T-helper 1 cell treated with Interleukin-12 subunit alpha and Interleukin-12 subunit beta and Interleukin-4 antibody, amounts not matched to agents 30 μg/mL and 1 μg/mL, for 36 hours (primary cell): Measurements from ENCODE around the gene NKAIN2.
"Not testable (repeated sequence)": the region's sequence is repeated elsewhere in the genome, so short reads cannot be mapped to it uniquely, and the experiment has no call there.

ENCODE experiments used
- H3K27ac Mint-ChIP-seq: one replicate; pipeline ENCODE4 v1.8.0; 2021; ENCODE audit warnings: mild to moderate bottlenecking, mixed read lengths
- H3K27me3 Mint-ChIP-seq: one replicate; pipeline ENCODE4 v1.8.0; 2021; ENCODE audit warnings: low read depth, mixed read lengths
- H3K36me3 Mint-ChIP-seq: one replicate; pipeline ENCODE4 v1.8.0; 2021; ENCODE audit warnings: low read depth, mixed read lengths
- H3K4me1 Mint-ChIP-seq: one replicate; pipeline ENCODE4 v1.8.0; 2021; ENCODE audit warnings: low read depth, mixed read lengths
- H3K4me3 Mint-ChIP-seq: one replicate; pipeline ENCODE4 v1.8.0; 2021; ENCODE audit warnings: mild to moderate bottlenecking, moderate library complexity, mixed read lengths
- H3K9me3 Mint-ChIP-seq: one replicate; pipeline ENCODE4 v1.8.0; 2021; ENCODE audit warnings: mixed read lengths

The NKAIN2 gene

GRCh38 chr6:124714728-124715127, 911.1 kb downstream of the NKAIN2 start:
- no peaks in the 10 kb centered on the region for H3K27me3 Mint-ChIP-seq
- no peaks in the 10 kb centered on the region for H3K36me3 Mint-ChIP-seq
- no peak overlapping the region for H3K4me3 Mint-ChIP-seq
- no peaks in the 10 kb centered on the region for H3K9me3 Mint-ChIP-seq
- no peaks in the 10 kb centered on the region for H3K4me1 Mint-ChIP-seq
- no peak overlapping the region for H3K27ac Mint-ChIP-seq

GRCh38 chr6:124719913-124720312, 916.2 kb downstream of the NKAIN2 start:
- Mint-ChIP-seq H3K27ac (no peak overlapping the region), H3K4me1 (no peaks in the 10 kb centered on the region), H3K4me3 (no peak overlapping the region), H3K27me3 (no peaks in the 10 kb centered on the region), H3K36me3 (no peaks in the 10 kb centered on the region), H3K9me3 (peaks cover 3% of the 10 kb centered on the region)

GRCh38 chr6:124721331-124721730, 917.7 kb downstream of the NKAIN2 start:
- peaks cover 5% of the 10 kb centered on the region for H3K9me3 Mint-ChIP-seq
- no peaks in the 10 kb centered on the region for H3K27me3 Mint-ChIP-seq
- H3K4me1 Mint-ChIP-seq: no peaks in the 10 kb centered on the region
- H3K4me3 Mint-ChIP-seq: no peak overlapping the region
- no peaks in the 10 kb centered on the region for H3K36me3 Mint-ChIP-seq
- H3K27ac Mint-ChIP-seq: no peak overlapping the region

GRCh38 chr6:124722141-124722878, 918.6 kb downstream of the NKAIN2 start:
- no peaks in the 10 kb centered on the region for H3K36me3 Mint-ChIP-seq
- no peak overlapping the region for H3K4me3 Mint-ChIP-seq
- no peak overlapping the region for H3K27ac Mint-ChIP-seq
- H3K27me3 Mint-ChIP-seq: no peaks in the 10 kb centered on the region
- peaks cover 5% of the 10 kb centered on the region for H3K9me3 Mint-ChIP-seq
- H3K4me1 Mint-ChIP-seq: no peaks in the 10 kb centered on the region

- Mint-ChIP-seq H3K4me1 (no peaks in the 10 kb centered on the region), H3K27ac (no peak overlapping the region), H3K9me3 (peaks cover 5% of the 10 kb centered on the region), H3K36me3 (no peaks in the 10 kb centered on the region), H3K4me3 (no peak overlapping the region), H3K27me3 (no peaks in the 10 kb centered on the region)
These were observed 920.0 kb downstream of the NKAIN2 start for GRCh38 chr6:124723671-124724070.

- H3K4me3 Mint-ChIP-seq, H3K27ac Mint-ChIP-seq, H3K4me1 Mint-ChIP-seq, H3K27me3 Mint-ChIP-seq, H3K9me3 Mint-ChIP-seq, H3K36me3 Mint-ChIP-seq: not testable (repeated sequence)
These were observed 934.1 kb downstream of the NKAIN2 start for GRCh38 chr6:124737804-124738203.

GRCh38 chr6:124738482-124738881, 934.8 kb downstream of the NKAIN2 start:
- no peaks in the 10 kb centered on the region for H3K4me1 Mint-ChIP-seq
- H3K27ac Mint-ChIP-seq: no peak overlapping the region
- H3K36me3 Mint-ChIP-seq: no peaks in the 10 kb centered on the region
- H3K4me3 Mint-ChIP-seq: no peak overlapping the region
- no peaks in the 10 kb centered on the region for H3K27me3 Mint-ChIP-seq
- no peaks in the 10 kb centered on the region for H3K9me3 Mint-ChIP-seq

GRCh38 chr6:124741341-124741740, 937.7 kb downstream of the NKAIN2 start:
- H3K27me3 Mint-ChIP-seq: no peaks in the 10 kb centered on the region
- H3K4me3 Mint-ChIP-seq: no peak overlapping the region
- no peak overlapping the region for H3K27ac Mint-ChIP-seq
- H3K36me3 Mint-ChIP-seq: no peaks in the 10 kb centered on the region
- no peaks in the 10 kb centered on the region for H3K4me1 Mint-ChIP-seq
- H3K9me3 Mint-ChIP-seq: no peaks in the 10 kb centered on the region

- H3K4me1 Mint-ChIP-seq: no peaks in the 10 kb centered on the region
These were observed 939.3 kb downstream of the NKAIN2 start for GRCh38 chr6:124742971-124743370.

GRCh38 chr6:124743420-124743819, 939.8 kb downstream of the NKAIN2 start:
- no peaks in the 10 kb centered on the region for H3K9me3 Mint-ChIP-seq
- H3K4me3 Mint-ChIP-seq: no peak overlapping the region
- no peaks in the 10 kb centered on the region for H3K27me3 Mint-ChIP-seq
- H3K4me1 Mint-ChIP-seq: no peaks in the 10 kb centered on the region
- H3K36me3 Mint-ChIP-seq: no peaks in the 10 kb centered on the region
- no peak overlapping the region for H3K27ac Mint-ChIP-seq

More at GRCh38 chr6:124742971-124743370, 939.3 kb downstream of the NKAIN2 start:
- no peaks in the 10 kb centered on the region for H3K9me3 Mint-ChIP-seq
- H3K4me3 Mint-ChIP-seq: no peak overlapping the region
- no peaks in the 10 kb centered on the region for H3K36me3 Mint-ChIP-seq
- no peaks in the 10 kb centered on the region for H3K27me3 Mint-ChIP-seq
- no peak overlapping the region for H3K27ac Mint-ChIP-seq

GRCh38 chr6:124747349-124747748, 943.7 kb downstream of the NKAIN2 start:
- H3K4me1 Mint-ChIP-seq: no peaks in the 10 kb centered on the region
- H3K27ac Mint-ChIP-seq: no peak overlapping the region
- no peak overlapping the region for H3K4me3 Mint-ChIP-seq
- H3K9me3 Mint-ChIP-seq: no peaks in the 10 kb centered on the region
- no peaks in the 10 kb centered on the region for H3K27me3 Mint-ChIP-seq
- H3K36me3 Mint-ChIP-seq: no peaks in the 10 kb centered on the region

GRCh38 chr6:124748778-124749177, 945.1 kb downstream of the NKAIN2 start:
- Mint-ChIP-seq H3K27me3 (no peaks in the 10 kb centered on the region), H3K4me1 (no peaks in the 10 kb centered on the region), H3K4me3 (no peak overlapping the region), H3K36me3 (no peaks in the 10 kb centered on the region), H3K9me3 (no peaks in the 10 kb centered on the region), H3K27ac (no peak overlapping the region)

- H3K27me3 Mint-ChIP-seq: no peaks in the 10 kb centered on the region
- no peaks in the 10 kb centered on the region for H3K36me3 Mint-ChIP-seq
- no peak overlapping the region for H3K27ac Mint-ChIP-seq
- no peaks in the 10 kb centered on the region for H3K9me3 Mint-ChIP-seq
- no peaks in the 10 kb centered on the region for H3K4me1 Mint-ChIP-seq
- no peak overlapping the region for H3K4me3 Mint-ChIP-seq
These were observed 949.3 kb downstream of the NKAIN2 start for GRCh38 chr6:124753001-124753400.

- no peaks in the 10 kb centered on the region for H3K27me3 Mint-ChIP-seq
- H3K4me1 Mint-ChIP-seq: no peaks in the 10 kb centered on the region
- H3K36me3 Mint-ChIP-seq: no peaks in the 10 kb centered on the region
- H3K4me3 Mint-ChIP-seq: no peak overlapping the region
- no peaks in the 10 kb centered on the region for H3K9me3 Mint-ChIP-seq
- H3K27ac Mint-ChIP-seq: no peak overlapping the region
These were observed 950.0 kb downstream of the NKAIN2 start for GRCh38 chr6:124753562-124754105.

- H3K27me3 Mint-ChIP-seq: no peaks in the 10 kb centered on the region
- H3K9me3 Mint-ChIP-seq: no peaks in the 10 kb centered on the region
- no peaks in the 10 kb centered on the region for H3K4me1 Mint-ChIP-seq
- H3K36me3 Mint-ChIP-seq: no peaks in the 10 kb centered on the region
- no peak overlapping the region for H3K4me3 Mint-ChIP-seq
- H3K27ac Mint-ChIP-seq: no peak overlapping the region
These were observed 951.7 kb downstream of the NKAIN2 start for GRCh38 chr6:124755321-124755720.
